D341Med (cell line): ENCODE results near the gene LIPA.
A peak's percentile ranks its signal among the peaks of the same experiment; 100 is the strongest.
"Not testable (repeated sequence)": the region's sequence is repeated elsewhere in the genome, so short reads cannot be mapped to it uniquely, and the experiment has no call there.

Source experiments
- DNase-seq: peaks from one replicate; pipeline ENCODE4 v3.0.0; 2012; ENCODE audit warnings: low spot score

LIPA gene

GRCh38 chr10:89251409-89252224, at the start of gene LIPA:
LIPA (minus strand) TSS chr10:89251775; CDS start chr10:89247648, 4,127 bp downstream.
- DNase-seq: peak; percentile 91

- DNase-seq: no peak
Measured at GRCh38 chr10:89301232-89301631, 49.7 kb upstream of the LIPA start.

GRCh38 chr10:89299031-89299430, 47.5 kb upstream of the LIPA start:
- DNase-seq: no peak

DNA sequence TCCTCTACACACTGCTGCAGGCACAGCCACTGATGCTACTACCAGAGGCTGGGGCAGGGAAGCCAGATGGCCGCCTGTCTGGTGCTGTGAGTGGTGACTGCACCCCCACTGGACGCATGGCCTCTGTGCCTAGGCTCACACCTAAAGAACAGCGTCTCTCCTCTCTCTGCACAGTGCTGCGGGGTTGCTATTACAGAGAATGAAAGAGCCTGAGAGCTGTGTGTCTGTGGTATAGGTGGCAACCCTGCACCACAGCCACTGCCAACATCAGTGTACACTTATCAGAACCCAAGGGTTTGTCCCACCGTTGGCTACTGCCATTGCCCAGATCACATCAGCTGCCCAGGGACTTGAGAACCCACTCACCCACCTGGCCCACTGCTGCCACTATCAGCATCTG, 46.2 kb upstream of the LIPA start:
- no peak for DNase-seq

GRCh38 chr10:89297356-89297755, 45.8 kb upstream of the LIPA start:
- no peak for DNase-seq

- no peak for DNase-seq
Measured at GRCh38 chr10:89296220-89296648, 44.7 kb upstream of the LIPA start.

DNA sequence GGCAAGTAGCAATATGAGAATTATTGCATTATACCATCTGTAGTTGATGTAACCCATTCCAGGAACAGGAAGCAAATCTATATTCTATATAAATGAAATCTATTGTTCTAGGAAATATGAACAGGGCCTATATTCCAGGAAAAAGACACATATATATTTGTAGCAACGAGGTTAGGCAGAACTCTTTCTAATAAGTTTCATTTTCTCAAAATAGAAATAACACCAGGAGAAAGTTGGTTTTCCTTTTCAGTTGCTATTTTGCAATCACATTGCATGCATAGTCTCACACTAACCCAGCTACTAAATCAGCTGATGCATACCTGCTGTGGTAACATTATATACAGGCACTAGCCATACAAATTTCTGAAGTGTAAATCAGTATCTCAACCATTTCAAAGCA, 44.0 kb upstream of the LIPA start:
- DNase-seq: no peak

GRCh38 chr10:89294721-89295239, 43.2 kb upstream of the LIPA start:
- no peak for DNase-seq

DNA sequence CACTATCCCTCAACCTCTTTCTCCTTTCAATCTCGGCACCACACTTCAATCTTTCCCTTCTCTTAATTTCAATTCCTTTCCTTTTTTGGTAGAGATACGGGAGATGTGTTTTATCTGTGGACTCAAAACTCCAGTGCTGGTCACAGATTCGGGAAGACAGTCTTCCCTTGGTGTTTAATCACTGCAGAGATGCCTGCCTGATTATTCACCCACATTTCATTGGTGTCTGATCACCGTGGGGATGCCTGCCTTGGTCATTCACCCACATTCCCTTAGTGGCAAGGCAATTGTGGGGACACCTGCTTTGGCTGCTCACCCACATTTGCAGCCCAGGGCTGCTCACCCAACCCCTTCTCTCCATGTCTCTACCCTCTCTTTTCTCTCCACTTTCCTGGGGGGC, 33.7 kb upstream of the LIPA start:
- not testable (repeated sequence) for DNase-seq

- DNase-seq: not testable (repeated sequence)
Measured at GRCh38 chr10:89284711-89285110, 33.1 kb upstream of the LIPA start.

DNA sequence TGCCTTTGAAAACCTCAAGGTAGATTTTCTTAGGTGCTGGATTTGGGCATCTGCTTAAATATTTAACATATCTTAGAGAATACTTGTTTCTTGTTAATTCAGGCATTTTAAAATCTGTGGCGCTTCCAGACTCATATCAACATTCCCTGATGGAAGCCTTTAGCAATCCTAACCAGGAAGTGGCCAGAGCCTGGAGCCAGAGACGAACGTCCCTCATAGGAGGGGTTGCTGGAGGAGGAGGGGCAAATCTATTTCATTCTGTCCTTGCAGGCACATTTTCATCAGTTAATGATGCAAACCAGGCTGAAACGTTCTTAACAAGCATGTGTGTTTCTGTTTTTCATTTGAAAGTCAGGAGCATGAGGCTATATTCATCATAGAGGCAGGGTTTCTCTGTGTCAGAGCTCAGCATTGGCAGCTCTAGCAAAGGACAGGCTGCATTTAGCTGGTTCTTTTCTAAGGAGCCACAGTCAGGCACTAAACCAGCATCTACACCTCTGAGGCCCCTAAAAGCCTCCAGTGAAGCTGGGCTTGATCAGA, 32.4 kb upstream of the LIPA start:
- DNase-seq: no peak

GRCh38 chr10:89283025-89283935, 31.7 kb upstream of the LIPA start:
- DNase-seq: no peak

DNA sequence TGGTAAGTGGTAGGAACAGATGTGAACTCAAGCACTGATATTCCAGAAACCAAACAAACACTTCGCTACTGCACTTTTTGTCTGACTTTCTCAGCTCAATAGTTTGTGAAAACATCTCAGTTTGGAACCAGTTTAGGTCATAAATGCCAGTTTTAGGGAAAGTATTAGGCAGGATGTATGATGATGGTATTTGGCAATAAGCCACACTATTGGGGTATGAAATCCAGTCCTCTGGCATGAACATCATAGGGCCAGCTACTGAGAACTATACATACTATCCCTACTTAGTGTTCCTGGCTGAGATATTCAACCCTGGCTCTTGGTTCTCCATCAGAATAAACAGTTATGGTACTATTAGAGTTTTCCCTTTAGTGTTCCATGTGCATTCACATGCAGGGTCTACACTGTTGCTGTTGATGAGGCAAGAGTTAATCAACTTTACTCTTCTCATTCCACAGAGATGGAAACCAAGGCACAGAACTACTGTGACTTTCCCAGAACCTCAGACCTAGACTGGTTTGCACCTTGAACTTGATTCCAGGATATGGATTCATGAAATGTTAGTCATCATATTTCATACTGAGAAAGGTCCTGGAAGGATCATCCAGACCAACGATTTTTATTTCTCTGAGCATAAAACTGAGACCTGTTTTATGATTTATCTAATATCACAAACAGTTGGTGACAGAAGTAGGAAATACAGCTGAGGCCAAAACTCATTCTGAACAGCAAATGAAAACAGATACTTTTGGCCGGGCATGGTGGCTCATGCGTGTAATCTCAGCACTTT, 30.2 kb upstream of the LIPA start:
- no peak for DNase-seq

- DNase-seq: no peak
Measured at GRCh38 chr10:89280508-89280907, 28.9 kb upstream of the LIPA start.

GRCh38 chr10:89279421-89279869, 27.9 kb upstream of the LIPA start:
- no peak for DNase-seq

DNA sequence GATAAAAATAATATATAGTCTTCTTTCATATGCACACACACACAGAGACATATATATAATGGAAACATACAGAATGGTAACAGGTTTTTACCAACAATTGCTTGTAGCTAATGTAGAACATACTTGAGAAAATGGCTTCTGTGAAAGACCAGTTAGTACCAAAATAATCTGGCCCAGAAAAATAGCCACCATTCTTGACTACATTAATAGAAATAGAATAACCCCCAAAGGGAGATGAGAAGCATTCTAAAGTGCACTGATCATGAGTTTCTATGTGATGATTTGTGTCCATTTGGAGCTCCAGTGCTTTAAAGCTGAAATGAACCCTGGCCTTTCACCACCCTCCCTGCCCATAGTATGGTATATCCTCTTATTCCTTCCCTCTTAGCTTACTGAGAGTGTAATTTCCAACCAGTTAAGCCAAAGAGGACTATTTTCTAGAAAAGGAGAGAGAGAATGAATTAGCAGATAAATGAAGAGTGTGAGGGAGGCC, 27.4 kb upstream of the LIPA start:
- no peak for DNase-seq

GRCh38 chr10:89278034-89278535, 26.5 kb upstream of the LIPA start:
- no peak for DNase-seq

GRCh38 chr10:89275383-89275782, 23.8 kb upstream of the LIPA start:
- no peak for DNase-seq

DNA sequence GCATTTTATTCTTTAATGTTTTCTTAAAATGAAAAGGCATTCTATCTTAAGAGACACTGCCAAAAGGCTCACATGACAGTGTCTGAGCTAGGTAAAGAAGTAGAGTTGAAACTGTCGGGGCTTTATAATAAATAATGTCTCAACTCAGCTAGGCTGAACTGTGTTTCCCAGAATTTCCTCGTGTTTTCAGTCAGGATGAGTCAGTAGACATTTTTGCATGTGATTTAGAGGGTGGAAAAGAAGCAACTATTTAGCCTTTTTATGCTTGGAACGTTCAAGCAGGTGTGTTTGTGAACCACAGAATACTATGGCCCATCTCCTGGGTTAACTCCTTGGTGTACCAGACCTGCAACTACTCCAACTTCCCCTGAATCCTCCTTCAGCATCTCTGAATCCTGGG, 23.4 kb upstream of the LIPA start:
- no peak for DNase-seq

- DNase-seq: no peak
Measured at GRCh38 chr10:89273680-89274079, 22.1 kb upstream of the LIPA start.

DNA sequence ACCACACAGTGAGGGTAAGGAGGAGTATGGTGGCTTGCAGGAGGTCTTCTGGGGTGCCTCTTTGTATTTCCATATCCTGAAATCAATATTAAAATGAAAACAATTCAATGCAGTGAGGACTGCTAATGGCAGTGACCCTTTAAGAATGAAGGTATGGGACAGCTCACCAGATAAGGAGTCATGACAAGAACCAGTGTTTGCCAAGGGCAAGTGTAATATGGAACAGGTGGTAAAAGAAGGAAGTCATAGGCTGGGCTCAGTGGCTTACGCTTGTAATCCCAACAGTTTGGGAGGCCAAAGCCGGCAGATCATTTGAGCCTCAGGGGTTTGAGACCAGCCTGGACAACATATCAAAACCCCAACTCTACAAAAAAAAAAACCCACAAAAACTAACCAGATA, 20.0 kb upstream of the LIPA start:
- no peak for DNase-seq
